Activated CD8-positive, alpha-beta memory T cell treated with anti-CD3 and anti-CD28 coated beads, Interleukin-2, amount 10 ng/mL, durations not matched to agents 7 days and 5 days (primary cell): Measurements from ENCODE around the gene ZMIZ1. TPM values are rescaled to one million over a fixed set of nuclear protein-coding genes. Genes with fewer than 3 reads are reported as not detected.

Source experiments
- ATAC-seq: fragments of 150-1000 bp; cut with Tn5 transposase; one replicate; pipeline ENCODE4 v1.10.0; 2021; ENCODE audit warnings: moderate library complexity
- CTCF ChIA-PET: fragments of 350-600 bp; sonication (Branson Sonifier 250); formaldehyde crosslinking; loops from one replicate; lab custom pipeline; 2021; ENCODE audit warnings: antibody characterized with exemption; lab: Charles Lee
- DNase-seq: peaks from one replicate; pipeline ENCODE4 v3.0.0-alpha.2; 2020
- H3K27ac Mint-ChIP-seq: one replicate; pipeline ENCODE4 v1.8.0; 2021; ENCODE audit warnings: mild to moderate bottlenecking, mixed read lengths
- H3K27me3 Mint-ChIP-seq: one replicate; pipeline ENCODE4 v1.8.0; 2021; ENCODE audit warnings: mixed read lengths
- H3K36me3 Mint-ChIP-seq: one replicate; pipeline ENCODE4 v1.8.0; 2021; ENCODE audit warnings: mild to moderate bottlenecking, mixed read lengths
- H3K4me1 Mint-ChIP-seq: one replicate; pipeline ENCODE4 v1.8.0; 2021; ENCODE audit warnings: mixed read lengths
- H3K4me3 Mint-ChIP-seq: one replicate; pipeline ENCODE4 v1.8.0; 2021; ENCODE audit warnings: mild to moderate bottlenecking, moderate library complexity, mixed read lengths
- H3K9me3 Mint-ChIP-seq: one replicate; pipeline ENCODE4 v1.8.0; 2022; ENCODE audit warnings: low read depth, mixed read lengths
- total RNA-seq, 2 experiments: library from RNA; stranded (reverse); gene quantifications; one replicate each; pipeline ENCODE4 v1.2.3, GENCODE V29; 2021

Gene ZMIZ1
- total RNA-seq, 2 experiments from 2014 or later = 52.7 to 71.5 TPM

GRCh38 chr10:79099898-79100448 lies 31.2 kb downstream of the ZMIZ1 start:
- Mint-ChIP-seq H3K9me3 (no peaks in the 10 kb centered on the region), H3K36me3 (no peaks in the 10 kb centered on the region), H3K4me1 (peaks cover 2% of the 10 kb centered on the region), H3K27me3 (no peaks in the 10 kb centered on the region), H3K27ac (no peak overlapping the region), H3K4me3 (no peak overlapping the region)
- CTCF ChIA-PET = no interaction called here
- ATAC-seq (no peak), DNase-seq (no peak)

- H3K27ac Mint-ChIP-seq = no peak overlapping the region
- H3K4me1 Mint-ChIP-seq = peaks cover 2% of the 10 kb centered on the region
- no peak for DNase-seq
- no peaks in the 10 kb centered on the region for H3K27me3 Mint-ChIP-seq
- no peaks in the 10 kb centered on the region for H3K36me3 Mint-ChIP-seq
- CTCF ChIA-PET = interaction anchor here (1.5 kb wide), 1 partner anchor 94 kb away, joined by 7 read pairs; no protein-coding TSS in a partner anchor
- H3K9me3 Mint-ChIP-seq = no peaks in the 10 kb centered on the region
- H3K4me3 Mint-ChIP-seq = no peak overlapping the region
- ATAC-seq = no peak
Measured at GRCh38 chr10:79100771-79101170, 32.0 kb downstream of the ZMIZ1 start.

- Mint-ChIP-seq H3K4me3 (no peak overlapping the region), H3K36me3 (no peaks in the 10 kb centered on the region), H3K27me3 (no peaks in the 10 kb centered on the region), H3K4me1 (peaks cover 2% of the 10 kb centered on the region), H3K9me3 (no peaks in the 10 kb centered on the region), H3K27ac (no peak overlapping the region)
- DNase-seq = no peak
- CTCF ChIA-PET = interaction anchor here (1.5 kb wide), 1 partner anchor 93 kb away, joined by 7 read pairs; no protein-coding TSS in a partner anchor
- ATAC-seq = no peak
Measured at GRCh38 chr10:79101560-79102497, 33.1 kb downstream of the ZMIZ1 start.

GRCh38 chr10:79102498-79102874 lies 33.7 kb downstream of the ZMIZ1 start:
- H3K4me1 Mint-ChIP-seq = peaks cover 2% of the 10 kb centered on the region
- H3K27ac Mint-ChIP-seq = no peak overlapping the region
- DNase-seq (no peak), ATAC-seq (no peak)
- no peak overlapping the region for H3K4me3 Mint-ChIP-seq
- H3K27me3 Mint-ChIP-seq = no peaks in the 10 kb centered on the region
- H3K36me3 Mint-ChIP-seq = no peaks in the 10 kb centered on the region
- H3K9me3 Mint-ChIP-seq = no peaks in the 10 kb centered on the region
- CTCF ChIA-PET = no interaction called here

GRCh38 chr10:79103129-79103528 lies 34.4 kb downstream of the ZMIZ1 start:
- no peaks in the 10 kb centered on the region for H3K27me3 Mint-ChIP-seq
- no peak overlapping the region for H3K4me3 Mint-ChIP-seq
- H3K9me3 Mint-ChIP-seq = no peaks in the 10 kb centered on the region
- no peak for ATAC-seq
- no peak overlapping the region for H3K27ac Mint-ChIP-seq
- no peak for DNase-seq
- peaks cover 2% of the 10 kb centered on the region for H3K4me1 Mint-ChIP-seq
- CTCF ChIA-PET = no interaction called here
- H3K36me3 Mint-ChIP-seq = no peaks in the 10 kb centered on the region

GRCh38 chr10:79103585-79103984 lies 34.8 kb downstream of the ZMIZ1 start:
- DNase-seq (no peak), ATAC-seq (no peak)
- no peaks in the 10 kb centered on the region for H3K9me3 Mint-ChIP-seq
- H3K4me1 Mint-ChIP-seq = peaks cover 2% of the 10 kb centered on the region
- H3K27ac Mint-ChIP-seq = no peak overlapping the region
- CTCF ChIA-PET = no interaction called here
- no peaks in the 10 kb centered on the region for H3K27me3 Mint-ChIP-seq
- no peak overlapping the region for H3K4me3 Mint-ChIP-seq
- no peaks in the 10 kb centered on the region for H3K36me3 Mint-ChIP-seq

GRCh38 chr10:79105150-79105739 lies 36.5 kb downstream of the ZMIZ1 start:
- H3K9me3 Mint-ChIP-seq = no peaks in the 10 kb centered on the region
- ATAC-seq = no peak
- H3K4me3 Mint-ChIP-seq = no peak overlapping the region
- no peaks in the 10 kb centered on the region for H3K27me3 Mint-ChIP-seq
- no peak overlapping the region for H3K27ac Mint-ChIP-seq
- CTCF ChIA-PET = interaction anchor here (1.5 to 1.6 kb wide), 2 partner anchors 9 to 20 kb away, joined by 3 to 4 read pairs; no protein-coding TSS in a partner anchor
- DNase-seq = no peak
- H3K4me1 Mint-ChIP-seq = peaks cover 2% of the 10 kb centered on the region
- no peaks in the 10 kb centered on the region for H3K36me3 Mint-ChIP-seq

GRCh38 chr10:79105818-79106217 lies 37.1 kb downstream of the ZMIZ1 start:
- DNase-seq (no peak), ATAC-seq (no peak)
- Mint-ChIP-seq H3K9me3 (no peaks in the 10 kb centered on the region), H3K27ac (no peak overlapping the region), H3K4me3 (no peak overlapping the region), H3K27me3 (no peaks in the 10 kb centered on the region), H3K4me1 (peaks cover 2% of the 10 kb centered on the region), H3K36me3 (no peaks in the 10 kb centered on the region)
- CTCF ChIA-PET = interaction anchor here (1.5 to 1.6 kb wide), 2 partner anchors 9 to 20 kb away, joined by 3 to 4 read pairs; no protein-coding TSS in a partner anchor

GRCh38 chr10:79106256-79107050 lies 37.7 kb downstream of the ZMIZ1 start:
- CTCF ChIA-PET = interaction anchor here (1.5 to 1.6 kb wide), 2 partner anchors 8 to 19 kb away, joined by 3 to 4 read pairs; no protein-coding TSS in a partner anchor
- Mint-ChIP-seq H3K4me3 (no peak overlapping the region), H3K27ac (no peak overlapping the region), H3K27me3 (no peaks in the 10 kb centered on the region), H3K4me1 (peaks cover 2% of the 10 kb centered on the region), H3K36me3 (no peaks in the 10 kb centered on the region), H3K9me3 (no peaks in the 10 kb centered on the region)
- ATAC-seq = no peak
- DNase-seq = no peak

GRCh38 chr10:79107736-79108264 lies 39.0 kb downstream of the ZMIZ1 start:
- Mint-ChIP-seq H3K4me3 (no peak overlapping the region), H3K36me3 (no peaks in the 10 kb centered on the region), H3K4me1 (peaks cover 2% of the 10 kb centered on the region), H3K27ac (no peak overlapping the region), H3K9me3 (no peaks in the 10 kb centered on the region), H3K27me3 (no peaks in the 10 kb centered on the region)
- CTCF ChIA-PET = interaction anchor here (1.6 kb wide), 1 partner anchor 88 kb away, joined by 5 read pairs; no protein-coding TSS in a partner anchor
- no peak for ATAC-seq
- no peak for DNase-seq

GRCh38 chr10:79108728-79109127 lies 40.0 kb downstream of the ZMIZ1 start:
- no peak overlapping the region for H3K27ac Mint-ChIP-seq
- no peak overlapping the region for H3K4me3 Mint-ChIP-seq
- no peaks in the 10 kb centered on the region for H3K27me3 Mint-ChIP-seq
- H3K4me1 Mint-ChIP-seq = no peaks in the 10 kb centered on the region
- H3K36me3 Mint-ChIP-seq = no peaks in the 10 kb centered on the region
- ATAC-seq = no peak
- no peak for DNase-seq
- no peaks in the 10 kb centered on the region for H3K9me3 Mint-ChIP-seq
- CTCF ChIA-PET = interaction anchor here (1.6 kb wide), 1 partner anchor 87 kb away, joined by 5 read pairs; no protein-coding TSS in a partner anchor

GRCh38 chr10:79111427-79111826 lies 42.7 kb downstream of the ZMIZ1 start:
- ATAC-seq (no peak), DNase-seq (no peak)
- Mint-ChIP-seq H3K27ac (no peak overlapping the region), H3K36me3 (no peaks in the 10 kb centered on the region), H3K4me1 (peaks cover 10% of the 10 kb centered on the region), H3K4me3 (no peak overlapping the region), H3K27me3 (no peaks in the 10 kb centered on the region), H3K9me3 (no peaks in the 10 kb centered on the region)
- CTCF ChIA-PET = interaction anchor here (1.3 kb wide), 1 partner anchor 84 kb away, joined by 5 read pairs; no protein-coding TSS in a partner anchor
